Glutamatergic neuron (in vitro differentiated cells): Measurements from ENCODE around the gene GGCX. TPM values are rescaled to one million over a fixed set of nuclear protein-coding genes. Genes with fewer than 3 reads are reported as not detected.

ENCODE experiments used
- DNase-seq: peaks from one replicate; pipeline ENCODE4 v3.0.0; 2022
- H3K27ac Mint-ChIP-seq: one replicate; pipeline ENCODE4 v1.8.0; 2020; ENCODE audit warnings: mild to moderate bottlenecking, mixed read lengths, inconsistent platforms; ENCODE audit not compliant: unreplicated experiment
- H3K27me3 Mint-ChIP-seq: one replicate; pipeline ENCODE4 v1.8.0; 2020; ENCODE audit warnings: mild to moderate bottlenecking, moderate library complexity, mixed read lengths, inconsistent platforms; ENCODE audit not compliant: unreplicated experiment
- H3K36me3 Mint-ChIP-seq: one replicate; pipeline ENCODE4 v1.8.0; 2020; ENCODE audit warnings: mild to moderate bottlenecking, mixed read lengths, inconsistent platforms; ENCODE audit not compliant: unreplicated experiment
- H3K4me1 Mint-ChIP-seq: one replicate; pipeline ENCODE4 v1.8.0; 2020; ENCODE audit warnings: mild to moderate bottlenecking, low read depth, mixed read lengths, inconsistent platforms; ENCODE audit not compliant: unreplicated experiment
- H3K4me3 Mint-ChIP-seq: one replicate; pipeline ENCODE4 v1.8.0; 2020; ENCODE audit warnings: mild to moderate bottlenecking, mixed read lengths, inconsistent platforms; ENCODE audit not compliant: unreplicated experiment
- H3K9me3 Mint-ChIP-seq: one replicate; pipeline ENCODE4 v1.8.0; 2020; ENCODE audit warnings: mild to moderate bottlenecking, moderate library complexity, mixed read lengths, inconsistent platforms; ENCODE audit not compliant: unreplicated experiment
- CTCF ChIP-seq: fragments of 200-600 bp; sonication (generic); IDR thresholded peaks from one replicate; pipeline ENCODE4 v1.5.0; 2021; ENCODE audit not compliant: partially characterized antibody, unreplicated experiment
- total RNA-seq: library from RNA; stranded (reverse); fragmentation: NEBNext Ultra II Directional; extraction: Animal tissue kit (Norgen Biotek cat#: 25700); gene quantifications from one replicate; pipeline ENCODE4 v1.2.1, GENCODE V29; 2021; ENCODE audit not compliant: unreplicated experiment

GGCX gene
- total RNA-seq, 1 donor from 2014 or later: 49.6 TPM

- peaks cover 5% of the 10 kb centered on the region for H3K27me3 Mint-ChIP-seq
- no peak overlapping the region for H3K4me3 Mint-ChIP-seq
- H3K36me3 Mint-ChIP-seq: no peaks in the 10 kb centered on the region
- TF ChIP-seq CTCF: no peak
- no peak for DNase-seq
- no peaks in the 10 kb centered on the region for H3K9me3 Mint-ChIP-seq
- H3K27ac Mint-ChIP-seq: no peak overlapping the region
- H3K4me1 Mint-ChIP-seq: peaks cover 11% of the 10 kb centered on the region
Measured at GRCh38 chr2:85527787-85528186, 33.5 kb downstream of the GGCX start.

GRCh38 chr2:85525567-85525966, 35.7 kb downstream of the GGCX start:
- Mint-ChIP-seq H3K4me3 (no peak overlapping the region), H3K4me1 (peaks cover 11% of the 10 kb centered on the region), H3K27me3 (peaks cover 5% of the 10 kb centered on the region), H3K9me3 (no peaks in the 10 kb centered on the region), H3K27ac (no peak overlapping the region), H3K36me3 (no peaks in the 10 kb centered on the region)
- TF ChIP-seq CTCF: no peak
- no peak for DNase-seq

GRCh38 chr2:85525029-85525428, 36.3 kb downstream of the GGCX start:
- DNase-seq: no peak
- Mint-ChIP-seq H3K9me3 (no peaks in the 10 kb centered on the region), H3K4me3 (peak overlapping the region; percentile 26), H3K4me1 (peaks cover 11% of the 10 kb centered on the region), H3K36me3 (no peaks in the 10 kb centered on the region), H3K27ac (no peak overlapping the region), H3K27me3 (peaks cover 5% of the 10 kb centered on the region)
- TF ChIP-seq CTCF: no peak

GRCh38 chr2:85524336-85524908, 36.9 kb downstream of the GGCX start:
- no peaks in the 10 kb centered on the region for H3K36me3 Mint-ChIP-seq
- peaks cover 5% of the 10 kb centered on the region for H3K27me3 Mint-ChIP-seq
- peak; percentile 30 for DNase-seq
- peaks cover 11% of the 10 kb centered on the region for H3K4me1 Mint-ChIP-seq
- H3K9me3 Mint-ChIP-seq: no peaks in the 10 kb centered on the region
- no peak for TF ChIP-seq CTCF
- no peak overlapping the region for H3K4me3 Mint-ChIP-seq
- no peak overlapping the region for H3K27ac Mint-ChIP-seq

GRCh38 chr2:85523903-85524335, 37.4 kb downstream of the GGCX start:
- Mint-ChIP-seq H3K9me3 (no peaks in the 10 kb centered on the region), H3K4me1 (peaks cover 11% of the 10 kb centered on the region), H3K27me3 (peaks cover 5% of the 10 kb centered on the region), H3K36me3 (no peaks in the 10 kb centered on the region), H3K4me3 (no peak overlapping the region), H3K27ac (no peak overlapping the region)
- no peak for TF ChIP-seq CTCF
- DNase-seq: no peak
